K562 (cell line): Measurements from ENCODE around the gene COL5A1. TPM values are rescaled to one million over a fixed set of nuclear protein-coding genes. Genes with fewer than 3 reads are reported as not detected.

Experiments
- ATAC-seq: fragments of 200-7000 bp; cut with Tn5 transposase; 3 replicates; pipeline ENCODE4 v1.9.1; 2020; ENCODE audit warnings: moderate library complexity
- BruUV-seq: library from RNA; stranded (reverse); fragments of 400-500 nt; replicated peaks from 2 replicates; lab custom pipeline; 2021; lab: Mats Ljungman, UMichigan
- CTCF ChIA-PET: fragments of 300-600 bp; formaldehyde crosslinking; extraction: SDS; loops from one replicate; lab custom pipeline; 2021; ENCODE audit warnings: low intra/inter-chr PET ratio; lab: Yijun Ruan, JAX
- POLR2A ChIA-PET: fragments of 300-600, 350-650 bp; sonication (Branson Sonifier 250); formaldehyde crosslinking; extraction: SDS; loops from one replicate; lab custom pipeline; 2021; ENCODE audit warnings: antibody characterized with exemption, inconsistent platforms; lab: Yijun Ruan, JAX
- DNase-seq, 4 experiments: peaks; one replicate each; pipeline versions ENCODE4 v3.0.0 to v3.0.0-alpha.2; 2011 to 2018; ENCODE audit warnings: low spot score in 3 of 4, mixed read lengths in 3 of 4; ENCODE audit errors: extremely low read depth in 1 of 4
- FAIRE-seq: peaks from 2 replicates; lab custom pipeline; 2011; peaks lifted over from hg19 to GRCh38; lab: Jason Lieb, UNC
- H2AFZ ChIP-seq: 2 replicates; pipeline ENCODE4 v1.6.0; 2011; ENCODE audit warnings: low read depth, low read length, control low read depth, inconsistent platforms
- H3K27ac ChIP-seq: fragments of 200-600 bp; 3 replicates; pipeline ENCODE4 v1.8.0; 2011; ENCODE audit warnings: low read depth, mild to moderate bottlenecking, control low read depth, inconsistent platforms, low read length, moderate library complexity, mixed read lengths; ENCODE audit errors: extremely low read depth
- H3K27me3 ChIP-seq, 2 experiments: fragments of 300-600 bp in 1 of 2; 2 replicates in 1 of 2; 3 replicates in 1 of 2; pipeline versions ENCODE4 v1.6.0 to v1.8.0; 2011; ENCODE audit warnings: inconsistent platforms in 2 of 2, low read length in 2 of 2, mild to moderate bottlenecking in 1 of 2, mixed read lengths in 1 of 2, moderate library complexity in 1 of 2; ENCODE audit not compliant: control insufficient read depth in 2 of 2, insufficient read depth in 2 of 2
- H3K36me3 ChIP-seq: fragments of 300-600 bp; 3 replicates; pipeline ENCODE4 v1.8.0; 2011; ENCODE audit warnings: mild to moderate bottlenecking, low read length, inconsistent platforms; ENCODE audit not compliant: control insufficient read depth, insufficient read depth
- H3K4me1 ChIP-seq, 2 experiments: fragments of 200-600 bp in 1 of 2; replicated peaks in 1 of 2; 2 replicates in 1 of 2; 3 replicates in 1 of 2; pipeline versions ENCODE4 v1.5.1 to v1.8.0; 2011; ENCODE audit warnings: inconsistent platforms in 2 of 2, low read length in 2 of 2, mild to moderate bottlenecking in 1 of 2, mixed read lengths in 1 of 2, moderate library complexity in 1 of 2; ENCODE audit not compliant: control insufficient read depth in 2 of 2, insufficient read depth in 2 of 2
- H3K4me2 ChIP-seq: 2 replicates; pipeline ENCODE4 v1.6.1; 2011; ENCODE audit warnings: low read length, control low read depth, inconsistent platforms, mixed read lengths; ENCODE audit not compliant: insufficient read depth
- H3K4me3 ChIP-seq: fragments of 200-600 bp; sonication (generic), shearing (Covaris generic); 2 replicates; pipeline ENCODE4 v1.5.1; 2016; ENCODE audit warnings: control low read depth, inconsistent platforms
- H3K79me2 ChIP-seq: fragments of 200-600 bp; 3 replicates; pipeline ENCODE4 v1.8.0; 2011; ENCODE audit warnings: low read length, inconsistent platforms; ENCODE audit not compliant: control insufficient read depth, insufficient read depth
- H3K9ac ChIP-seq, 2 experiments: 2 replicates each; pipeline versions ENCODE4 v1.6.0 to v1.6.1; 2011; ENCODE audit warnings: low read depth in 2 of 2, low read length in 2 of 2, control low read depth in 1 of 2, inconsistent platforms in 1 of 2, mild to moderate bottlenecking in 1 of 2, mixed read lengths in 1 of 2; ENCODE audit not compliant: insufficient read depth in 1 of 2
- H3K9me1 ChIP-seq: one replicate; pipeline ENCODE4 v1.6.0; 2011; ENCODE audit warnings: inconsistent platforms, mild to moderate bottlenecking, low read length, moderate library complexity; ENCODE audit not compliant: control insufficient read depth, insufficient read depth
- H3K9me3 ChIP-seq: replicated peaks from 2 replicates; pipeline ENCODE4 v1.5.1; 2011; ENCODE audit warnings: low read depth, low read length, inconsistent platforms; ENCODE audit not compliant: control insufficient read depth, insufficient read depth
- H4K20me1 ChIP-seq: replicated peaks from 2 replicates; pipeline ENCODE4 v1.6.1; 2011; ENCODE audit warnings: low read length, inconsistent platforms, mixed read lengths; ENCODE audit not compliant: control insufficient read depth, insufficient read depth
- DIDO1 ChIP-seq: fragments of 450-650 bp; IDR thresholded peaks from 2 replicates; pipeline ENCODE4 v1.6.1; 2016; ENCODE audit warnings: low read depth, missing biosample characterization, missing genetic modification characterization
- ETV6 ChIP-seq, 3 experiments: fragments of 150-350 bp in 1 of 3; sonication (generic) in 1 of 3; formaldehyde crosslinking in 1 of 3; IDR thresholded peaks; 2 replicates each; pipeline versions ENCODE4 v1.6.1 to v1.8.0; 2014 to 2022; ENCODE audit warnings: borderline replicate concordance in 2 of 3, low read depth in 2 of 3, antibody characterized with exemption in 1 of 3, low read length in 1 of 3, mild to moderate bottlenecking in 1 of 3, missing genetic modification reagents in 1 of 3
- POLR2B ChIP-seq: fragments of 450-650 bp; IDR thresholded peaks from 2 replicates; pipeline ENCODE4 v1.6.1; 2018; ENCODE audit warnings: low read depth; ENCODE audit not compliant: partially characterized antibody
- POU5F1 ChIP-seq: fragments of 150-350 bp; IDR thresholded peaks from 2 replicates; pipeline ENCODE4 v1.6.1; 2014; ENCODE audit warnings: borderline replicate concordance, low read length, low read depth, mild to moderate bottlenecking; ENCODE audit not compliant: partially characterized antibody
- SAFB2 ChIP-seq: fragments of 200-400 bp; formaldehyde crosslinking; IDR thresholded peaks from 2 replicates; pipeline ENCODE4 v1.6.1; 2018; ENCODE audit warnings: borderline replicate concordance, low read length, low read depth, moderate library complexity; ENCODE audit not compliant: severe bottlenecking
- ZNF282 ChIP-seq: sonication (generic); formaldehyde crosslinking; IDR thresholded peaks from 2 replicates; pipeline ENCODE4 v1.8.1; 2023; ENCODE audit warnings: missing genetic modification reagents
- WGBS: fragments of 100-300 bp; shearing (Covaris generic); methylation state at CpG from one replicate; pipeline ENCODE4 v1.1.6; 2016; ENCODE audit warnings: low coverage, mixed read lengths; ENCODE audit not compliant: insufficient coverage; ENCODE audit errors: missing lambda C conversion rate; 5-methylcytosine and 5-hydroxymethylcytosine counted together
- in situ Hi-C: fragments of 300-500 bp; cut with MboI; formaldehyde crosslinking; loops from 4 replicates; pipeline ENCODE4 v1.15.0; 2018; ENCODE audit warnings: inconsistent platforms, mixed read lengths
- intact Hi-C: fragments of 100-400 bp; cut with micrococcal nuclease; formaldehyde crosslinking; loops from 2 replicates; pipeline ENCODE4 v1.14.2; 2022
- polyA plus RNA-seq, 8 experiments: library from polyadenylated mRNA; depleted of rRNA in 4 of 8; stranded (reverse) in 5 of 8; unstranded in 3 of 8; fragments of >200 nt; fragmentation: Nextera tagmentation in 2 of 8; fragmentation: Illumina TruSeq in 1 of 8; extraction: Ambion mirVana in 2 of 8; extraction: Trizol in 1 of 8; gene quantifications; 2 replicates each; pipeline versions ENCODE4 v1.2.1 to v1.2.3, GENCODE V29; 2011 to 2014; ENCODE audit warnings: inconsistent platforms in 1 of 8, missing spikeins in 1 of 8
- total RNA-seq, 7 experiments: library from RNA; depleted of rRNA in 6 of 7; stranded (reverse); fragments of >200 nt in 6 of 7; fragmentation: Illumina TruSeq in 2 of 7; extraction: Trizol in 2 of 7; gene quantifications; 2 replicates each; pipeline versions ENCODE4 v1.2.1 to v1.2.3, GENCODE V29; 2011 to 2021; ENCODE audit warnings: low replicate concordance in 1 of 7
- TF ChIP-seq, protein P1 (sequence below): fragments of 450-650 bp; IDR thresholded peaks from 2 replicates; pipeline ENCODE4 v1.6.1; 2016; ENCODE audit warnings: low read depth, mild to moderate bottlenecking, moderate library complexity

COL5A1 gene
- total and polyA plus RNA-seq, 9 of the 15 experiments (the other 6 are each of a cell fraction or from before 2014, with no cell fraction given) = under 0.01 to 0.13 (median 0.04) TPM; not detected in 6

GRCh38 chr9:134595014-134595413 is 46.6 kb upstream of the COL5A1 start (continued):
- TF ChIP-seq POU5F1 = no peak
- TF ChIP-seq, protein P1, sequence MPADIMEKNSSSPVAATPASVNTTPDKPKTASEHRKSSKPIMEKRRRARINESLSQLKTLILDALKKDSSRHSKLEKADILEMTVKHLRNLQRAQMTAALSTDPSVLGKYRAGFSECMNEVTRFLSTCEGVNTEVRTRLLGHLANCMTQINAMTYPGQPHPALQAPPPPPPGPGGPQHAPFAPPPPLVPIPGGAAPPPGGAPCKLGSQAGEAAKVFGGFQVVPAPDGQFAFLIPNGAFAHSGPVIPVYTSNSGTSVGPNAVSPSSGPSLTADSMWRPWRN = no peak

- no TSS peak for BruUV-seq
- H3K4me1 ChIP-seq = peaks cover 0 to 5% of the 10 kb centered on the region in 2 experiments; a peak in 2 of 5 replicates
- ChIA-PET POLR2A (interaction anchor here (0.8 kb wide), 1 partner anchor 382 kb away, joined by 3 read pairs; no protein-coding TSS in a partner anchor), CTCF (no interaction called here)
- no peaks in the 10 kb centered on the region for H3K9me3 ChIP-seq
- intact Hi-C loops = no loop called here
- under 1% methylated on average over 25 of the region's 25 CpGs for WGBS
- H3K4me2 ChIP-seq = no peak overlapping the region
- no peaks in the 10 kb centered on the region for H3K36me3 ChIP-seq
- TF ChIP-seq ETV6 (IDR thresholded peaks at IDR 0.05; ENCODE audit: borderline replicate concordance in 1 of 2, low read depth in 2 of 2, low read length in 1 of 2) (no peak), ETV6 (CRISPR knock-in tag; IDR thresholded peaks at IDR 0.05; ENCODE audit: borderline replicate concordance) (no peak), SAFB2 (no peak), DIDO1 (tag) (no peak), POLR2B (no peak), ZNF282 (CRISPR knock-in tag) (no peak)
- ATAC-seq (no peak), DNase-seq (no peak), FAIRE-seq (no peak)
- no peak overlapping the region for H3K27ac ChIP-seq
- no peak overlapping the region for H2AFZ ChIP-seq
- in situ Hi-C loops = no loop called here
- H3K4me3 ChIP-seq = no peak overlapping the region
- H4K20me1 ChIP-seq = no peaks in the 10 kb centered on the region
- no peaks in the 10 kb centered on the region for H3K9me1 ChIP-seq
- H3K27me3 ChIP-seq = peaks cover 0 to 26% of the 10 kb centered on the region in 2 experiments; a peak in 3 of 5 replicates
- no peaks in the 10 kb centered on the region for H3K79me2 ChIP-seq
- no peak overlapping the region; a peak in 1 of 4 replicates for H3K9ac ChIP-seq
These were observed 44.3 kb upstream of the COL5A1 start for GRCh38 chr9:134597041-134597913.
